ENCODE results near the gene PTPN14. TPM values are rescaled to one million over a fixed set of nuclear protein-coding genes. Genes with fewer than 3 reads are reported as not detected.

Gene PTPN14
- total and polyA plus RNA-seq, 2 experiments from 2014 or later: 18.7 to 70.2 TPM

DNA sequence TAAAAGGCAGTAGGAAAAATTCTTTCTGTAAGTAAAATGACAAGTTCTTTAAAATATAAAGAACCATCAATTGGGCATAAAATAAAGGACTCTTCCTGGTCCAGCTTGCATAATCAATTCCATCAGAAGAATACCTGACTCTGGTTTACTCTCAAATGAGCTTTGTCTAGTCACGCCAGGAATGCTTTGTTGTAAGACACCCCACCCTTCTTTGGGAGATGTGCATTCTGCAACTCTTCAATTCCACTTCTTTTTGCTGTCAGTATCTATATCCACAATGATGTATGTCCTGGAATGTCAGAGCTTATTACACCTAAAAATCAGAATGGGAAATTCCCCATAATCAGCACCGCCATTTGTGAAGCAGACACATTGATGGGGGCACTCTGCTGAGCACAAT lies 76.1 kb downstream of the PTPN14 start:
- Histone ChIP-seq H4K20me1 (replicated peaks; ENCODE audit: insufficient read depth) (peaks cover under 1% of the 10 kb centered on the region; the same call in 1 of the 2 replicates), H3F3A (replicated peaks; ENCODE audit: low read depth) (no peaks in the 10 kb centered on the region), H3K36me3 (ENCODE audit: insufficient read depth) (no peaks in the 10 kb centered on the region), H2AFZ (no peak overlapping the region), H3K79me2 (replicated peaks; ENCODE audit: insufficient read depth) (peaks cover 96% of the 10 kb centered on the region), H3K9me2 (ENCODE audit: insufficient read depth) (no peaks in the 10 kb centered on the region), H3K4me2 (0 out of 2 replicates have a peak overlapping the region, but pooled peaks have one; percentile 9), H3K4me3 (no peak overlapping the region), H3K4me1 (ENCODE audit: insufficient read depth) (peaks cover 64% of the 10 kb centered on the region), H3K27me3 (ENCODE audit: insufficient read depth) (no peaks in the 10 kb centered on the region), H3K27ac (ENCODE audit: low read depth) (no peak overlapping the region)
- ATAC-seq: no peak
- peaks cover 3% of the 10 kb centered on the region for H3K27me3 Mint-ChIP-seq (ENCODE audit: insufficient read depth, low read depth, poor library complexity)
- no peak for DNase-seq (ENCODE audit: low spot score)
- H3K27ac Mint-ChIP-seq: no peak overlapping the region
- H3K9me3 Mint-ChIP-seq: no peaks in the 10 kb centered on the region
- no peak overlapping the region for H3K4me3 Mint-ChIP-seq
- H3K36me3 Mint-ChIP-seq (ENCODE audit: low read depth): no peaks in the 10 kb centered on the region; the same call in 2 of the 3 replicates
- TF ChIP-seq JUNB (IDR thresholded peaks at IDR 0.05; ENCODE audit: unreplicated experiment) (no peak), CREB1 (CRISPR knock-in tag; IDR thresholded peaks at IDR 0.05; ENCODE audit: low read depth) (no peak), EZH2phosphoT487 (IDR thresholded peaks at IDR 0.05; ENCODE audit: unreplicated experiment) (no peak), POLR2AphosphoS5 (IDR thresholded peaks at IDR 0.05; ENCODE audit: low read depth) (no peak), STAT1 (IDR thresholded peaks at IDR 0.05; ENCODE audit: unreplicated experiment) (no peak), EZH2 (IDR thresholded peaks at IDR 0.05; ENCODE audit: low read depth, unreplicated experiment) (no peak), NANOG (IDR thresholded peaks at IDR 0.05; ENCODE audit: borderline replicate concordance) (no peak), ZNF114 (CRISPR knock-in tag; IDR thresholded peaks at IDR 0.05) (no peak), ZNF331 (CRISPR knock-in tag; IDR thresholded peaks at IDR 0.05; ENCODE audit: low read depth) (no peak)
- TF ChIP-seq, protein P1, sequence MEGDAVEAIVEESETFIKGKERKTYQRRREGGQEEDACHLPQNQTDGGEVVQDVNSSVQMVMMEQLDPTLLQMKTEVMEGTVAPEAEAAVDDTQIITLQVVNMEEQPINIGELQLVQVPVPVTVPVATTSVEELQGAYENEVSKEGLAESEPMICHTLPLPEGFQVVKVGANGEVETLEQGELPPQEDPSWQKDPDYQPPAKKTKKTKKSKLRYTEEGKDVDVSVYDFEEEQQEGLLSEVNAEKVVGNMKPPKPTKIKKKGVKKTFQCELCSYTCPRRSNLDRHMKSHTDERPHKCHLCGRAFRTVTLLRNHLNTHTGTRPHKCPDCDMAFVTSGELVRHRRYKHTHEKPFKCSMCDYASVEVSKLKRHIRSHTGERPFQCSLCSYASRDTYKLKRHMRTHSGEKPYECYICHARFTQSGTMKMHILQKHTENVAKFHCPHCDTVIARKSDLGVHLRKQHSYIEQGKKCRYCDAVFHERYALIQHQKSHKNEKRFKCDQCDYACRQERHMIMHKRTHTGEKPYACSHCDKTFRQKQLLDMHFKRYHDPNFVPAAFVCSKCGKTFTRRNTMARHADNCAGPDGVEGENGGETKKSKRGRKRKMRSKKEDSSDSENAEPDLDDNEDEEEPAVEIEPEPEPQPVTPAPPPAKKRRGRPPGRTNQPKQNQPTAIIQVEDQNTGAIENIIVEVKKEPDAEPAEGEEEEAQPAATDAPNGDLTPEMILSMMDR (conservative IDR thresholded peaks at IDR 0.05; ENCODE audit: low read depth in 2 of 2): no peak
- TF ChIP-seq, protein P2, sequence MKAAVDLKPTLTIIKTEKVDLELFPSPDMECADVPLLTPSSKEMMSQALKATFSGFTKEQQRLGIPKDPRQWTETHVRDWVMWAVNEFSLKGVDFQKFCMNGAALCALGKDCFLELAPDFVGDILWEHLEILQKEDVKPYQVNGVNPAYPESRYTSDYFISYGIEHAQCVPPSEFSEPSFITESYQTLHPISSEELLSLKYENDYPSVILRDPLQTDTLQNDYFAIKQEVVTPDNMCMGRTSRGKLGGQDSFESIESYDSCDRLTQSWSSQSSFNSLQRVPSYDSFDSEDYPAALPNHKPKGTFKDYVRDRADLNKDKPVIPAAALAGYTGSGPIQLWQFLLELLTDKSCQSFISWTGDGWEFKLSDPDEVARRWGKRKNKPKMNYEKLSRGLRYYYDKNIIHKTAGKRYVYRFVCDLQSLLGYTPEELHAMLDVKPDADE (IDR thresholded peaks at IDR 0.05): no peak
- TF ChIP-seq, protein P3, sequence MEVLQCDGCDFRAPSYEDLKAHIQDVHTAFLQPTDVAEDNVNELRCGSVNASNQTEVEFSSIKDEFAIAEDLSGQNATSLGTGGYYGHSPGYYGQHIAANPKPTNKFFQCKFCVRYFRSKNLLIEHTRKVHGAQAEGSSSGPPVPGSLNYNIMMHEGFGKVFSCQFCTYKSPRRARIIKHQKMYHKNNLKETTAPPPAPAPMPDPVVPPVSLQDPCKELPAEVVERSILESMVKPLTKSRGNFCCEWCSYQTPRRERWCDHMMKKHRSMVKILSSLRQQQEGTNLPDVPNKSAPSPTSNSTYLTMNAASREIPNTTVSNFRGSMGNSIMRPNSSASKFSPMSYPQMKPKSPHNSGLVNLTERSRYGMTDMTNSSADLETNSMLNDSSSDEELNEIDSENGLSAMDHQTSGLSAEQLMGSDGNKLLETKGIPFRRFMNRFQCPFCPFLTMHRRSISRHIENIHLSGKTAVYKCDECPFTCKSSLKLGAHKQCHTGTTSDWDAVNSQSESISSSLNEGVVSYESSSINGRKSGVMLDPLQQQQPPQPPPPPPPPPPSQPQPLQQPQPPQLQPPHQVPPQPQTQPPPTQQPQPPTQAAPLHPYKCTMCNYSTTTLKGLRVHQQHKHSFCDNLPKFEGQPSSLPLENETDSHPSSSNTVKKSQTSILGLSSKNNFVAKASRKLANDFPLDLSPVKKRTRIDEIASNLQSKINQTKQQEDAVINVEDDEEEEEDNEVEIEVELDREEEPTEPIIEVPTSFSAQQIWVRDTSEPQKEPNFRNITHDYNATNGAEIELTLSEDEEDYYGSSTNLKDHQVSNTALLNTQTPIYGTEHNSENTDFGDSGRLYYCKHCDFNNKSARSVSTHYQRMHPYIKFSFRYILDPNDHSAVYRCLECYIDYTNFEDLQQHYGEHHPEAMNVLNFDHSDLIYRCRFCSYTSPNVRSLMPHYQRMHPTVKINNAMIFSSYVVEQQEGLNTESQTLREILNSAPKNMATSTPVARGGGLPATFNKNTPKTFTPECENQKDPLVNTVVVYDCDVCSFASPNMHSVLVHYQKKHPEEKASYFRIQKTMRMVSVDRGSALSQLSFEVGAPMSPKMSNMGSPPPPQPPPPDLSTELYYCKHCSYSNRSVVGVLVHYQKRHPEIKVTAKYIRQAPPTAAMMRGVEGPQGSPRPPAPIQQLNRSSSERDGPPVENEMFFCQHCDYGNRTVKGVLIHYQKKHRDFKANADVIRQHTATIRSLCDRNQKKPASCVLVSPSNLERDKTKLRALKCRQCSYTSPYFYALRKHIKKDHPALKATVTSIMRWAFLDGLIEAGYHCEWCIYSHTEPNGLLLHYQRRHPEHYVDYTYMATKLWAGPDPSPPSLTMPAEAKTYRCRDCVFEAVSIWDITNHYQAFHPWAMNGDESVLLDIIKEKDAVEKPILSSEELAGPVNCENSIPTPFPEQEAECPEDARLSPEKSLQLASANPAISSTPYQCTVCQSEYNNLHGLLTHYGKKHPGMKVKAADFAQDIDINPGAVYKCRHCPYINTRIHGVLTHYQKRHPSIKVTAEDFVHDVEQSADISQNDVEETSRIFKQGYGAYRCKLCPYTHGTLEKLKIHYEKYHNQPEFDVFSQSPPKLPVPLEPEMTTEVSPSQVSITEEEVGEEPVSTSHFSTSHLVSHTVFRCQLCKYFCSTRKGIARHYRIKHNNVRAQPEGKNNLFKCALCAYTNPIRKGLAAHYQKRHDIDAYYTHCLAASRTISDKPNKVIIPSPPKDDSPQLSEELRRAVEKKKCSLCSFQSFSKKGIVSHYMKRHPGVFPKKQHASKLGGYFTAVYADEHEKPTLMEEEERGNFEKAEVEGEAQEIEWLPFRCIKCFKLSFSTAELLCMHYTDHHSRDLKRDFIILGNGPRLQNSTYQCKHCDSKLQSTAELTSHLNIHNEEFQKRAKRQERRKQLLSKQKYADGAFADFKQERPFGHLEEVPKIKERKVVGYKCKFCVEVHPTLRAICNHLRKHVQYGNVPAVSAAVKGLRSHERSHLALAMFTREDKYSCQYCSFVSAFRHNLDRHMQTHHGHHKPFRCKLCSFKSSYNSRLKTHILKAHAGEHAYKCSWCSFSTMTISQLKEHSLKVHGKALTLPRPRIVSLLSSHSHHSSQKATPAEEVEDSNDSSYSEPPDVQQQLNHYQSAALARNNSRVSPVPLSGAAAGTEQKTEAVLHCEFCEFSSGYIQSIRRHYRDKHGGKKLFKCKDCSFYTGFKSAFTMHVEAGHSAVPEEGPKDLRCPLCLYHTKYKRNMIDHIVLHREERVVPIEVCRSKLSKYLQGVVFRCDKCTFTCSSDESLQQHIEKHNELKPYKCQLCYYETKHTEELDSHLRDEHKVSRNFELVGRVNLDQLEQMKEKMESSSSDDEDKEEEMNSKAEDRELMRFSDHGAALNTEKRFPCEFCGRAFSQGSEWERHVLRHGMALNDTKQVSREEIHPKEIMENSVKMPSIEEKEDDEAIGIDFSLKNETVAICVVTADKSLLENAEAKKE (CRISPR knock-in tag; IDR thresholded peaks at IDR 0.05): no peak
- TF ChIP-seq, protein P4, sequence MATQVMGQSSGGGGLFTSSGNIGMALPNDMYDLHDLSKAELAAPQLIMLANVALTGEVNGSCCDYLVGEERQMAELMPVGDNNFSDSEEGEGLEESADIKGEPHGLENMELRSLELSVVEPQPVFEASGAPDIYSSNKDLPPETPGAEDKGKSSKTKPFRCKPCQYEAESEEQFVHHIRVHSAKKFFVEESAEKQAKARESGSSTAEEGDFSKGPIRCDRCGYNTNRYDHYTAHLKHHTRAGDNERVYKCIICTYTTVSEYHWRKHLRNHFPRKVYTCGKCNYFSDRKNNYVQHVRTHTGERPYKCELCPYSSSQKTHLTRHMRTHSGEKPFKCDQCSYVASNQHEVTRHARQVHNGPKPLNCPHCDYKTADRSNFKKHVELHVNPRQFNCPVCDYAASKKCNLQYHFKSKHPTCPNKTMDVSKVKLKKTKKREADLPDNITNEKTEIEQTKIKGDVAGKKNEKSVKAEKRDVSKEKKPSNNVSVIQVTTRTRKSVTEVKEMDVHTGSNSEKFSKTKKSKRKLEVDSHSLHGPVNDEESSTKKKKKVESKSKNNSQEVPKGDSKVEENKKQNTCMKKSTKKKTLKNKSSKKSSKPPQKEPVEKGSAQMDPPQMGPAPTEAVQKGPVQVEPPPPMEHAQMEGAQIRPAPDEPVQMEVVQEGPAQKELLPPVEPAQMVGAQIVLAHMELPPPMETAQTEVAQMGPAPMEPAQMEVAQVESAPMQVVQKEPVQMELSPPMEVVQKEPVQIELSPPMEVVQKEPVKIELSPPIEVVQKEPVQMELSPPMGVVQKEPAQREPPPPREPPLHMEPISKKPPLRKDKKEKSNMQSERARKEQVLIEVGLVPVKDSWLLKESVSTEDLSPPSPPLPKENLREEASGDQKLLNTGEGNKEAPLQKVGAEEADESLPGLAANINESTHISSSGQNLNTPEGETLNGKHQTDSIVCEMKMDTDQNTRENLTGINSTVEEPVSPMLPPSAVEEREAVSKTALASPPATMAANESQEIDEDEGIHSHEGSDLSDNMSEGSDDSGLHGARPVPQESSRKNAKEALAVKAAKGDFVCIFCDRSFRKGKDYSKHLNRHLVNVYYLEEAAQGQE (IDR thresholded peaks at IDR 0.05; ENCODE audit: unreplicated experiment): no peak
- peaks cover 55% of the 10 kb centered on the region for H3K4me1 Mint-ChIP-seq

Data from GM23338 (cell line).